Adrenal gland (tissue), 12 donors: ENCODE measurements around the gene ZNF516. TPM values are rescaled to one million over a fixed set of nuclear protein-coding genes. Genes with fewer than 3 reads are reported as not detected.
A peak's percentile ranks its signal among the peaks of the same experiment; 100 is the strongest.

ENCODE experiments used
- DNase-seq, 7 donors: peaks; one replicate each; pipeline ENCODE4 v3.0.0-alpha.2; 2019 to 2020
- H3K27ac ChIP-seq, 5 donors: fragments of 200-600 bp; sonication (generic) in 4 of 5; 1 replicate in 3 of 5; 2 replicates in 2 of 5; pipeline versions ENCODE4 v1.5.1 to v1.8.0; 2016 to 2020; ENCODE audit warnings: mild to moderate bottlenecking in 1 of 5
- H3K27me3 ChIP-seq: fragments of 200-600 bp; 2 replicates; pipeline ENCODE4 v1.8.0; 2021
- H3K36me3 ChIP-seq, 2 donors: fragments of 200-600 bp; replicated peaks in 1 of 2; 1 replicate in 1 of 2; 2 replicates in 1 of 2; pipeline versions ENCODE4 v1.5.1 to v1.8.0; 2018 to 2022
- H3K4me1 ChIP-seq, 2 donors: fragments of 200-600 bp; replicated peaks in 1 of 2; 1 replicate in 1 of 2; 2 replicates in 1 of 2; pipeline versions ENCODE4 v1.5.1 to v1.8.0; 2018 to 2021
- H3K4me3 ChIP-seq, 4 donors: fragments of 200-600 bp; sonication (generic) in 3 of 4; one replicate each; pipeline ENCODE4 v1.5.1; 2016 to 2018
- H3K9me3 ChIP-seq, 3 donors: fragments of 200-600 bp; sonication (generic) in 1 of 3; replicated peaks in 1 of 3; 1 replicate in 2 of 3; 2 replicates in 1 of 3; pipeline versions ENCODE4 v1.5.1 to v1.8.0; 2016 to 2021
- POLR2A ChIP-seq, 2 donors: fragments of 450-650 bp; IDR thresholded peaks; one replicate each; pipeline ENCODE4 v1.6.1; 2017; ENCODE audit warnings: antibody characterized with exemption in 2 of 2, mild to moderate bottlenecking in 2 of 2, moderate library complexity in 1 of 2
- WGBS, 4 donors: extraction: QIAGEN DNeasy Blood & Tissue Kit in 2 of 4; methylation state at CpG; one replicate each; pipeline versions ENCODE4 v1.1.5 to v1.1.7; 2013 to 2017; 5-methylcytosine and 5-hydroxymethylcytosine counted together
- intact Hi-C, 2 donors: fragments of 100-400 bp; cut with DNase I; formaldehyde crosslinking; loops; one replicate each; pipeline versions ENCODE4 v1.14.1 to v1.15.0; 2022 to 2023
- polyA plus RNA-seq, 3 donors: library from polyadenylated mRNA; stranded (reverse); fragments of 200-250 nt in 2 of 3; fragments of 350-450 nt in 1 of 3; fragmentation: Illumina TruSeq in 1 of 3; extraction: RNeasy Lipid Tissue Mini Kit (QIAGEN cat#74804) in 1 of 3; gene quantifications; one replicate each; pipeline ENCODE4 v1.2.3, GENCODE V29; 2013 to 2014
- total RNA-seq, 9 donors: library from RNA; depleted of rRNA in 4 of 9; stranded (reverse); fragments of >200 nt in 4 of 9; fragments of 120-200 nt in 1 of 9; fragmentation: NEBNext Ultra II Directional in 1 of 9; extraction: Animal tissue kit (Norgen Biotek cat#: 25700) in 1 of 9; gene quantifications; one replicate each; pipeline versions ENCODE4 v1.1.0 to v1.2.4, GENCODE V29; 2013 to 2023
- TF ChIP-seq, protein P1 (sequence below), 6 experiments: fragments of 450-650 bp in 4 of 6; fragments of 200-600 bp in 2 of 6; sonication (generic) in 1 of 6; IDR thresholded peaks; 1 replicate in 5 of 6; 2 replicates in 1 of 6; pipeline versions ENCODE4 v1.5.1 to v1.8.0; 2016 to 2021; ENCODE audit warnings: antibody characterized with exemption in 6 of 6, mild to moderate bottlenecking in 2 of 6, moderate library complexity in 1 of 6
- donor health status: healthy with polysubstance abuse.
- donor health status: Bipolar disorder and iron deficiency.
- donor health status: DM: yes; HTN: yes; CAD: no.
- donor health status: DM: no; HTN: no; CAD: no.
- donor health status: DM: no; HTN: no; CAD: no.
- donor health status: DM: yes; HTN: yes; CAD: no.

Gene ZNF516
- total and polyA plus RNA-seq, 12 donors = 8.6 to 60.1 (median 31.0) TPM

GRCh38 chr18:76482971-76483691 is 11.9 kb downstream of the ZNF516 start:
- H3K27ac ChIP-seq = no peak overlapping the region
- intact Hi-C loops = loop anchor here in 1 of 2 donors (10.0 kb wide), 1 partner anchor 78 kb away; no protein-coding TSS in a partner anchor

DNA sequence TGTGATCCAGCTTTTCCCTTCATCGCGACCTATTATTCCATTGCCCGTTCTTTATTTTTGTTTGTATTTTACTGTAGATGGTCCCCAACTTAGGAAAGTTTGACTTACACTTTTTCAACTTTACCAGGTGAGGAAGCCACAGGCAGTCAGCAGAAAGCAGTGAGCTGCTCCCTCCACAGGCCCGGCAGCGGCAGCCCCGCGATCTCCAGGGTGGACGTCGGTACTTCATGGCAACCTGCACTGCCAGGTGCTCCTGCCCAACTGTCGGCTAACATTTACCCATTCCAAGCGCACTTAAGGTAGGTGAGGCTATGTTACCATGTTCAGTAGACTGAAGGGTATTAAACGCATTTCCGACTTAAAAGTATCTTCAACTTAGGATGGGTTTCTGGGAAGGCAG is 12.8 kb downstream of the ZNF516 start:
- Histone ChIP-seq H3K4me1 (peaks cover 5 to 32% of the 10 kb centered on the region in 2 donors), H3K36me3 (no peaks in the 10 kb centered on the region), H3K27ac (no peak overlapping the region), H3K9me3 (no peaks in the 10 kb centered on the region), H3K27me3 (no peaks in the 10 kb centered on the region), H3K4me3 (no peak overlapping the region)
- intact Hi-C loops = loop anchor here in 1 of 2 donors (10.0 kb wide), 1 partner anchor 77 kb away; no protein-coding TSS in a partner anchor
- no peak for TF ChIP-seq POLR2A (IDR thresholded peaks at IDR 0.05)
- TF ChIP-seq, protein P1, sequence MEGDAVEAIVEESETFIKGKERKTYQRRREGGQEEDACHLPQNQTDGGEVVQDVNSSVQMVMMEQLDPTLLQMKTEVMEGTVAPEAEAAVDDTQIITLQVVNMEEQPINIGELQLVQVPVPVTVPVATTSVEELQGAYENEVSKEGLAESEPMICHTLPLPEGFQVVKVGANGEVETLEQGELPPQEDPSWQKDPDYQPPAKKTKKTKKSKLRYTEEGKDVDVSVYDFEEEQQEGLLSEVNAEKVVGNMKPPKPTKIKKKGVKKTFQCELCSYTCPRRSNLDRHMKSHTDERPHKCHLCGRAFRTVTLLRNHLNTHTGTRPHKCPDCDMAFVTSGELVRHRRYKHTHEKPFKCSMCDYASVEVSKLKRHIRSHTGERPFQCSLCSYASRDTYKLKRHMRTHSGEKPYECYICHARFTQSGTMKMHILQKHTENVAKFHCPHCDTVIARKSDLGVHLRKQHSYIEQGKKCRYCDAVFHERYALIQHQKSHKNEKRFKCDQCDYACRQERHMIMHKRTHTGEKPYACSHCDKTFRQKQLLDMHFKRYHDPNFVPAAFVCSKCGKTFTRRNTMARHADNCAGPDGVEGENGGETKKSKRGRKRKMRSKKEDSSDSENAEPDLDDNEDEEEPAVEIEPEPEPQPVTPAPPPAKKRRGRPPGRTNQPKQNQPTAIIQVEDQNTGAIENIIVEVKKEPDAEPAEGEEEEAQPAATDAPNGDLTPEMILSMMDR (IDR thresholded peaks at IDR 0.05) = no peak
- 95 to 97% (median 97%) methylated on average over 13 of the region's 13 CpGs for WGBS, 4 donors
- DNase-seq = no peak

More at GRCh38 chr18:76482971-76483691, 11.9 kb downstream of the ZNF516 start:
- no peaks in the 10 kb centered on the region for H3K27me3 ChIP-seq
- no peaks in the 10 kb centered on the region for H3K36me3 ChIP-seq
- DNase-seq = no peak
- no peak overlapping the region for H3K4me3 ChIP-seq
- WGBS, 4 donors = 92 to 94% (median 93%) methylated on average over 15 of the region's 15 CpGs
- H3K9me3 ChIP-seq = no peaks in the 10 kb centered on the region
- peaks cover 0 to 33% of the 10 kb centered on the region in 2 donors for H3K4me1 ChIP-seq
- no peak for TF ChIP-seq POLR2A (IDR thresholded peaks at IDR 0.05)
- TF ChIP-seq, protein P1 (IDR thresholded peaks at IDR 0.05) = no peak

DNA sequence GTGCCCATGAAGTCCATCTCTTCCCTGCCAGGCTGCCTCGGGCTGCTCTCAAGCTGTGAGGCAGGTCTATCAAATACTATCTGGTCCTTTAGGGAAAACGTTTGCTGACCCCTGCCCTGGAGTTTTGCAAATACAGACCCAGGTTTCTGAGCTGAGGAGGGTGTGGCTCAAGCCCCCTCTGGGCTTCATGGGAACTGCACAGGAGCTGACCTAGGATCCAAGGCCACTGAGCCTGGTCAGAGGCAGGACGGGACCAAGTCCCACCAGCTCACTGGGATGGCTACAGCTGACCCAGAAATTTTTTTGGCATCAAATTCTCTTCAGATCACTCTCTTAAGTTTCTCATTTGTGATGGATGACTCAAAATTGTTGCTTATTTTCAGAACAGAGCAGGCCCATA is 14.1 kb downstream of the ZNF516 start:
- 57 to 63% (median 61%) methylated on average over 3 of the region's 3 CpGs for WGBS, 4 donors
- Histone ChIP-seq H3K4me1 (peaks cover 13 to 38% of the 10 kb centered on the region in 2 donors), H3K27ac (no peak overlapping the region), H3K27me3 (no peaks in the 10 kb centered on the region), H3K9me3 (no peaks in the 10 kb centered on the region), H3K4me3 (no peak overlapping the region), H3K36me3 (no peaks in the 10 kb centered on the region)
- no peak for TF ChIP-seq POLR2A (IDR thresholded peaks at IDR 0.05)
- TF ChIP-seq, protein P1 (IDR thresholded peaks at IDR 0.05) = peak in 1 of 6 experiments; percentile 16
- peak in 2 of 7 donors; percentile 29 to 30 for DNase-seq
- intact Hi-C loops = loop anchor here in 1 of 2 donors (10.0 kb wide), 1 partner anchor 76 kb away; no protein-coding TSS in a partner anchor

DNA sequence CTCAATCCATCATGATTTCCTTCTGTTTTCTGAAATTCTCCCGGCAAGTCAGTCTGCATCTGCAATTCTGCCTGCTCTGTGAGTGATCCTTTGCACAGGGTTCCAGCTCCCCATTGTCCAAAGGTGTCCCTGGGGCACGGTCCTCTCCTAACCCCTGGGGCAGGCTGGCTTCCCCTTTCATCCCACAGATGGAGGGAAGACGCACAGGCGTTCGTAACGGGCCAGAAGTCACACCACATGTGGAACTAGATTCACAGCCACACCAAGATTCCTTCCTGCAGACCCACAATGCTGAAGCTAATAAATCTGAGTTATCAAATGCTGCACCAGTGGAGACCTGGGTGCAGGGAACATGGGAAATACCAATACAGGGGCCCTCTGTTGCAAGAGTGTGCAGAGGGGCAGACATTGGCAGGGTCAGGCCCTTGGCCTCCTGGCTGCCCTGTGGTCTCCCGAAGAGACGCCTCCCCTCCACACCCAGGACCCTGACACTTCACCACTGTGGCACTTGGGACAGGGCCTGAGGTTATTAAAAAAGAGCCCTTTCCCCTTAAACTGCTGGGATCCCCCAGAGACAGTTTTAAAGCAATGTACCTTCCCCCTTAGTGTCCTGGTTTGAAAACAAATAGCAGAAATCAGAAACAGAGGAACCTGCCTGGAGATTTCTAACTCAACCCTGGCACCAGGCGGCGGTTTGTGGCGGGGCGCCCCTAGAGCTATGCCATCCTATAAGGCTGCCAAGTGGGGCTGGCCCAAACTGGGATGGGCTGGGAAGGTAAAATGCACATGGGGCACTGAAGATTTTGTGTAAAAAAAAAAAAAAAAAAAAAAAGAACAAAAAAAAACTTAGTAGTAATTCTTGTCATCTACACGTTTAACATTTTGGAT is 15.4 kb downstream of the ZNF516 start:
- TF ChIP-seq POLR2A (IDR thresholded peaks at IDR 0.05) = no peak
- TF ChIP-seq, protein P1 (IDR thresholded peaks at IDR 0.05) = no peak
- H3K36me3 ChIP-seq = no peaks in the 10 kb centered on the region
- peak overlapping the region in 2 of 5 donors; percentile 30 to 82 for H3K27ac ChIP-seq
- WGBS, 4 donors = 72 to 87% (median 82%) methylated on average over 13 of the region's 13 CpGs
- no peak overlapping the region for H3K4me3 ChIP-seq
- H3K27me3 ChIP-seq = no peaks in the 10 kb centered on the region
- no peak for DNase-seq
- no peaks in the 10 kb centered on the region for H3K9me3 ChIP-seq
- H3K4me1 ChIP-seq = peaks cover 21 to 51% of the 10 kb centered on the region in 2 donors
- intact Hi-C loops = loop anchor here in 1 of 2 donors (10.0 kb wide), 1 partner anchor 75 kb away; no protein-coding TSS in a partner anchor
